HG03457 (cell line): ENCODE measurements around the gene ISOC2.
"Not testable (repeated sequence)": the region's sequence is repeated elsewhere in the genome, so short reads cannot be mapped to it uniquely, and the experiment has no call there.

Experiments used
- ATAC-seq: cut with Tn5 transposase; IDR thresholded peaks from one replicate; pipeline ENCODE4 v1.9.1; 2021; ENCODE audit warnings: moderate number of reproducible peaks; ENCODE audit not compliant: unreplicated experiment

Gene ISOC2

DNA sequence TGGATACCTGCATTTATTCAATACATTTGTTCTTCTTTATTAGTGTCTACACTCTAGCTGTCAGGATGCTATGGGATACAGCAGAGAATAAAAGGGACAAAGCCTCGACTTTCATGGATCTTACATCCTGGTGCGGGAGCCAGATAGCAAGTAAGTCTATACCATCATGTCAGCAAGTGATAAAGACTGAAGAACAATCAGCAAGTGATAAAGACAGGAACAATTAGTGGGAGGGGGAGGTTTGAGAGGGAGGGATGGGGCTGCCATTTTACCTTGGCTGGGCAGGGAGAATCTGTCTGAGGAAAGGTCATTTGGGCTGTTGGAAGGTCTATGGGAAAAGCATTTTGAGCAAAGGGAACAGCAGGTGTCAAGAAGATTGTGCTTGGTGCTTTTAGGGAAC, 51.3 kb downstream of the ISOC2 start:
- no peak for ATAC-seq

DNA sequence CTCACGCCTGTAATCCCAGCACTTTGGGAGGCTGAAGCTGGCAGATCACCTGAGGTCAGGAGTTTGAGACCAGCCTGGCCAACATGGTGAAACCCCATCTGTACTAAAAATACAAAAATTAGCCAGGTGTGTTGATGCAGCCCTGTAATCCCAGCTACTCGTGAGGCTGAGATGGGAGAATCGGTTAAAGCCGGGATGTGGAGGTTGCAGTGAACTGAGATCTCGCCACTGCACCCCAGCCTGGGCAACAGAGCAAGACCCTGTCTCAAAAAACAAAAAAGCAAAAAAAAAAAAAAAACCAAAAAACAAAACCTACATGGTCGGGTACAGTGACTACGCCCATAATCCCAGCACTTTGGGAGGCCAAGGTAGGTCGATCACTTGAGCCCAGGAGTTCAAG, 52.3 kb downstream of the ISOC2 start:
- not testable (repeated sequence) for ATAC-seq

DNA sequence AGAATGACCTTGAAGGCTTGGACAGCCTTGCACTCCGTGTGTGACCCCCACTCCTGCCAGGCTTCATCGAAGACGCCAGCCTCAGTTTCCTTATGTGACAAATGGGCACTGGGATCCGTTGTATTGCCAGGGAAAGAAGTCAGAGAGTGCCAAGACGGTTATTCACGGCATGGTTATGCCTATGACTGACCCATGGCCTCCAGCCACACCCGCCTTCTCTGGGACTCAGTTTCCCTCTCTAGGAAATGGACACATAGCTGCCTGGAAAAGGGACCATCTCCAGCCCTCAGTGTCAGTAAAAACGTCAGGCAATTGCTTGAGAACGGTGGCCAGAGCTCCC, 52.9 kb downstream of the ISOC2 start:
- no peak for ATAC-seq

DNA sequence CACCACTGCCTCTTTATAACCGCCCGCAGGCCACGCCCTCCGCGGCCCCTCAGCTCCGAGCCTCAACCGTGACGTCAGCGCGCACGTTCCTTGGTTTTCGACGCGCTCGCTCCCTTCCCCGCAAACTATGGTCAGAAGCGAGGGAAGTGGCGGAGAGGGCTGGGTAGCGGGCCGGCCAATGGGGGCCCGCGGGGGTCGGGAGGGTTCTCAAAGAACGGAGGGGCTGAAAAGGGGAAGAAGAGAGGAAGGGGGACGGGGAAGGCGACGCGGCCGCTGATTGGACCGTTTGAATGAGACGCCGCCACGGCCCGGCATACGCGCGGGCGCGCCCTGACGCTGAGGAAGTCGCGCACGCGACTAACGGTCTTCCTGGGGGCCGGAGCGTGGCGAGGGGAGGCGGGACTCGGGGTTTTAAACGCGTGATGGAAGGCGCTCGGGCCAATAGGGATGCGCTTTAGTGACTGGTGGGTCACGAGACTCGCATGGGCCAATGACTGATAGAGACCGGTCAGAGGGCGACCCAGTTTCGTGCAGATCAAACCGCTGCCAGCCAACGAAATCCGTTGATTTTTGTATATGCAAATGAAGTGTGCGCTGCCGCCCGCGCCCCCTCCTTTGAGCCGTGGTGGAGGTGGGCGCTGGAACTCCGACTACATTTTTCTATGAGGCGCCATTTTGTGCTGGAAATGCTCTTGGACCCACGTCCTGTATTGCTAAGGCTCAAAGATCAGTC, 53.5 kb downstream of the ISOC2 start:
- peak; percentile 76 for ATAC-seq

DNA sequence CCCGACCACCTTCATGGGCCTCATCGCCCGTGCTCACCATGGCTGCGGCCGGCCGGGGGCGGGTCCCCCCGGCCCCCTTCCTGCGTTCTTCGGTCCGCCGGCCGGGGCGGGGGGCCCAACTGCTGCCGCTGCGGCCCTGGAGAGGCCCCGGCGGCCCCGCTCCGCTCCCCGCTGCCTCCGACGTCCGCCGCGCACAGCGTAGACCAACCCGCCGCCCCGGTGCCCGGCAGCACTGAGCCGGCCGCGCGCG, 54.0 kb downstream of the ISOC2 start, which contains the start of gene UBE2S:
UBE2S (minus strand) TSS at position 239 of the 250 bp plus-strand sequence; CDS start at position 40, 199 bp downstream.
- ATAC-seq = peak; percentile 18

DNA sequence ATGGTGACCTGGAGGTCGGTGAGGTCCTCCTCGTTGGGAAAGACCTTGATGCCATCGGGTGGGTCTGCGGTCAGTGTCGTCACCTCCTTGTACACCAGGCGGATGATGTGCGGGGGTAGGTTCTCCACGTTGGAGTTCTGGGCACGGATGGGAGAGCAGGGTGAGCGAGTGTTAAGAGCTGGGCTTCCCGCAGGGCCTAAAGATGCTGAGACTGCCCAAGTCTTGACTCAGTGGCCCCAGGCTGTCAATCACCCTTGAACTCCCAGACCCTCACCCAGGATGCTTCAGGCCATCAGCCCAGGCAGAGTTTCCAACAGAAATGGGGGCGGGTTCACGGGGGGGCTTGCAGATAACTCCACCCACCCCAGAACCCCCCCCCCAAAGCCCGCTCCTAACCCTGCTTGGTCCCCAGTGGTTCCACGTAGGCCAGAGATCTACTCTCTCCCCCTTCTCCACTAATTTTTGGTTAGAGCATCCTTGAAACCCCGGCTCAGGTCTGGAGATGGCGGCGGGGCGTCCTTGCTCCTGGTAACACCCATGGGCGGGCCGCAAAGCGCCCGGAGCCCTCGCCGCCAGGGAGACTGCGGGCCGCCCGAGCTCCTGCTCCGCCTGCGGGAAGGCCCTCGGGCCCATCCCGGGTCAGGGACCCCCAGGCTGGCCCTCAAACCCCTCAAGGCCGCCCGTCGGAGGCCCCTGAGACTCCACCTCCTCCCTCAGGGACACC, 54.5 kb downstream of the ISOC2 start:
- ATAC-seq = no peak

DNA sequence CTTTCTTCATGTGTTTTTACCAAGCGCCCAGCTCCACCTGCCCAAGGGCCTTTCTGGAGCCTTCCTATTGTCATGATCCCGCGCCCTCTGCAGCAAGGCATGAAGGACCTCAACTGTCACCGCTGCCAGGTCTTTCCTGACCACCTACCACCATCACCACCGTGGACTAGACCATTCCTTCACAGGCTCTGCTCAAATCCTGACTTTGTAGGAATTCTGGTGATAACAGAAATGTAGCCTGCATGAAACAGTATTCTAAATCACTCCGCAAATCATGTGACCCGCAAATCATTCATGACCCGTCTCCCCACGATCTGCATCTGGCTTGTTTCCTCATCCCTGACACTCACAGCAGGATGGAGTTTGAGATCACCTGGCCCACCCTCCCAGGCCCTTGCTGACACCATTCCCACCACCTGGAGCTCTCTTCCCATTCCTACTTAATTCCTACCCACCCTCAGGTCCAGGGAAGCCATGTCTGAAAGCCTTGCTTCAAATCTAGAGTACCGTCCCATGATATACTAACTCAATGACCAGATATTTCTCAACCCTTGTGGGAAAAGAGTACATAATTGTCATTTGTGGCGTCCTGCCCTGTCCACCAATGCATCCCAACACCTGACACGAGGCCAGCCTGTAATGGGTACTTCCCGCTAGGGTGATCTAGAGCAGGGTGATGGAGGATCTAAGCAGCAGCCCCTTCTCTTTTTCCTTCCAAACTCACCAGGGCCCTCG, 55.2 kb downstream of the ISOC2 start:
- no peak for ATAC-seq

DNA sequence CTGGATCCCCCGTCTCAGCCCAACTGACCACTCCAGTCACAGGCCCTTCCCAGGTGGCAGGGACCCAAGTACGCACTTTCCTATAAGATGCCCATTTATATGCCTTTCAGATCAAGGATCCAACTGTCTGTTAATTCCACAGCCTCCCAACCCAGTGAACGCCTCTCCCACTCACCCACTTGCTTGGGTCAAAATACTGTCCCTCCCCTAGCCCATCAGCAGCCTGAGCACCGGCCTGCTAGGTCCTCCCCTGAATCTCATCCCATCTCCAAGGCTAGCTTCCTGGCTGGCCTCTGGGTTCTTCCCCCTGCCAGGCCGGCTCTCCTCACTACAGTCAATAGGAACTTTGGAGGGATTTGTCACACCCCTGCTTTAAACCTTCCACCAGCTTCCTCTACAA, 55.8 kb downstream of the ISOC2 start:
- no peak for ATAC-seq
